HG03060 (cell line): ENCODE results near the gene NME5.
"Not testable (repeated sequence)": the region's sequence is repeated elsewhere in the genome, so short reads cannot be mapped to it uniquely, and the experiment has no call there.

Experiments
- ATAC-seq: cut with Tn5 transposase; IDR thresholded peaks from one replicate; pipeline ENCODE4 v1.9.1; 2021; ENCODE audit warnings: low read depth, moderate number of reproducible peaks; ENCODE audit not compliant: unreplicated experiment

Gene NME5, protein sequence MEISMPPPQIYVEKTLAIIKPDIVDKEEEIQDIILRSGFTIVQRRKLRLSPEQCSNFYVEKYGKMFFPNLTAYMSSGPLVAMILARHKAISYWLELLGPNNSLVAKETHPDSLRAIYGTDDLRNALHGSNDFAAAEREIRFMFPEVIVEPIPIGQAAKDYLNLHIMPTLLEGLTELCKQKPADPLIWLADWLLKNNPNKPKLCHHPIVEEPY

DNA sequence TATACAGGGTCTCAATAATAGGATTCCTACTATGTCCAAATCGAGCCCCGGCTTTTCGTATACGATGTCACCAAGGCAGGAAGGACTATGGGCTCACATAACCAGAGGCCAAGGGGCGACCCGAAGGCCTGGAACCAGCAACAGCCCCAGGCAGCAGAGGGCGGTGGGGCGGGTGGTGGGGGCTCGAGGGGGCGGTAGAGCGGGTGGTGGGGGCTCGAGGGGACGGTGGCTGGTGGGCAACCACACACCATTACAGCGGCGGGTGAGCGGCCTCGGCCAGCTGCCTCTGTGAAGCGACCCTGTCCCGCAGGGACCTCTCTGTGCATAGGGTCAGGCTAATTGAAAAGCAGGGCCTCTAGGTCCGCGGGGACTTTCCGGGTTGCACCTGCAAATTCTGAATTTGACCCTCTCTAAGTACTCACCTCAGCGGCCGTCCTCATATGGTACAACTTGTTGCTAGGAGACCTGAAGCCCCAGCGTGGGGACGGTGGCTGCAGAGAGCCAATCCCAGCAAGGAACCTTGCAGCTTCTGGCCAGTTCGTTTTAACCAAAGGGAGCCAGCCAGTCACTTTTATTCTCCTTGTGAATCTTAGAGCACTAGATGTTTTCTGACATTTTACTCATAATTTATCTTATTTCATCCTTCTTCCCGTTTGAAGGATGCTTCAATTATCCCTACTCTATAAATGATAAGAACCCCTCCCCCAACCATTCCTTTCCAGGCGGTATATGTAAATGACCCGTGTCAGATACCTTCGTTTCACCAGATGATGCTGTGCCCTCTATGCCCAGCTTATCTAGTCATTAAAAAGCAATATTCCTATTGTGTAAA is at the start of gene NME5:
Gene NME5, minus strand, starts transcription at position 480 of the 832 bp plus-strand sequence. CDS start 648 bp downstream, outside the sequence.
- ATAC-seq, result no peak

DNA sequence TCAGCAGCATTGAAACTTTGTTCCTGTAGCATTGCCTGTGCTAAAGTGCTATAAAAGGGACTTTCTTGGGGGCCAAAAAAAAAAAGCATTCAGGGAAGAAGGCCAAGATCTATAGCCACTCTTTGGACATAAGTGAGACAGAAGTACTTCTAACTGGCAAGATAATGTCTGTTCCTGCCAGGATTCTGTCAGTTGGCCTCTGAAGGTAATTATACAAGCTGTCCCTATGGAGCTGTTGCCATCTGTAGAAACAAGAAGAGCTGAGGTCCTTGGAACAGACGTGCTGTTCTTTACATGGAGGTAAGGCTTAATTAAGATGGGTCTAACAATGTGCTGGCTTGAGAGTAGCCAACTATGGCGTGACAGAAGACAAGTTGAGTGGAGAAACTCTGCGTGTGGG is 49.4 kb upstream of the NME5 start:
- no peak for ATAC-seq

DNA sequence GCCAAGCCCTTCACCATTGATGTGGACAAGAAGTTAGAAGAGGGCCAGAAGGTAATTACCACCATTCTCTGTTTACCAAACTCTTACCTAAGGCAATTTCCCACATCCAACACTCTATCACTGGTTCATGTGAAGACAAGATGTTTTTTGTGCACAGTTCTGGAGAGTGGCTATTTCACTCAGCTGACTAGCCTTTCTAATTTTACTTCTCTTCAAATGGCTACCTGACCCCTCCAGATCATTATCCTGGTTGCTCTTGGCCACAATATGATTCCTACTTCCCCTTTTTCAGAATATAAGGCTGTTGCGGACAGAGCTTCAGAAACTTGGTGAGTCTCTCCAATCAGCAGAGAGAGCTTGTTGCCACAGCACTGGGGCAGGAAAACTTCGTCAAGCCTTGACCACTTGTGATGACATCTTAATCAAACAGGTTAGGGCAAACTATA is 46.8 kb upstream of the NME5 start:
- no peak for ATAC-seq

DNA sequence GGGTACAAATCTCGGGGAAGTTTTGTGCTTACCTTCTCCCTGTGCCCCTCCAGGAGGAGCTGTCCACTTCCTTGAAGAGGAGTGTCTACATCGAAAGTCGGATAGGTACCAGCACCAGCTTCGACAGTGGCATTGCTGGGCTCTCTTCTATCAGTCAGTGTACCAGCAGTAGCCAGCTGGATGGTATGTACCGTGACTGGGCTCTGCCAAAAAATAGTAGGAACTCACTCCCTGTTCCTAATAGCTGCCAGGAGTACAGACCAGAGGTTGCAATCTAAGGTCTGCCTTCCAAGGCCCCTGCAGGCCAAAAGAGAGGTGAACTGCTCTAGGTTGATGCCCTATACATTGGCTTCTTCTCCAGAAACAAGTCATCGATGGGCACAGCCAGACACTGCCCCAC is 43.6 kb upstream of the NME5 start:
- no peak for ATAC-seq

DNA sequence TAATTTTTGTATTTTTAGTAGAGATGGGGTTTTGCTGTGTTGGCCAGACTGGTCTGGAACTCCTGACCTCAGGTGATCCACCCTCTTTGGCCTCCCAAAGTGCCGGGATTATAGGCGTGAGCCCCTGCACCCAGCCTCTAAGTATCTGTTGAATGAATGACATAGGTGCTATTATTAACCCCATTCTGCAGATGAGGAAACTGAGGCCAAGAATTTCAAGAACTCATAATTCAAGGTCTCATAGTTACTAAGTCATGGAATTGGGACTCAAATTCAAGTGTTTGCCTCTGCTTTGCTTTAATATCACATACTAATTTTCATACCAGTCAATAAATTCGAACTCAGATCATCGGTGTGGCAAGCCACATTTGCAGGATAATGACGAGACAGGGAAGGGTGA is 41.6 kb upstream of the NME5 start:
- ATAC-seq, result no peak

DNA sequence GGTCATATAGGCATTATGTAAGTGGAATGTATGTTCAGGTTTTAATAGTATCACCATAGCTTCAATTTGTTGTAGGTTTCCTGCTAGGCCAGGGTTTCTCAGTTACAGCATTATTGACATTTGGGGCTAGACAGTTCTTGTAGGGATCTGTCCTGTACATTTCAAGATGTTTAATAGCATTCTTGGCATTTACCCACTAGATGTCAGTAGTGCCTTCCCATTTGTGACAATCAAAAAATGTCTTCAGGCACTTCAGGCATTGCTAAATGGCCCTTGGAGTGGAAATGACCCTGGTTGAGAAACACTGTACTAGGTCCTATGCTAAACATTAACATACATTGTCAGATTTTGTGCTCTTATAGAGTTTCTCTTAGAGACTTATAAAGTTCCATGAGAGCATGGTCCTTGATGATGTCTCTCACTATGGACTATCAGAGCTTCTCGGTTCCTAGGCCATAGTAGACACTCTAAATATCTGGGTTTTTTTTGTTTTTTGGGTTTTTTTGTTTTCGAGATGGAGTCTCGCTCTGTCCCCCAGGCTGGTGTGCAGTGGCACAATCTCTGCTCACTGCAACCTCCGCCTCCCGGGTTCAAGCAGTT is 41.1 kb upstream of the NME5 start:
- no peak for ATAC-seq

DNA sequence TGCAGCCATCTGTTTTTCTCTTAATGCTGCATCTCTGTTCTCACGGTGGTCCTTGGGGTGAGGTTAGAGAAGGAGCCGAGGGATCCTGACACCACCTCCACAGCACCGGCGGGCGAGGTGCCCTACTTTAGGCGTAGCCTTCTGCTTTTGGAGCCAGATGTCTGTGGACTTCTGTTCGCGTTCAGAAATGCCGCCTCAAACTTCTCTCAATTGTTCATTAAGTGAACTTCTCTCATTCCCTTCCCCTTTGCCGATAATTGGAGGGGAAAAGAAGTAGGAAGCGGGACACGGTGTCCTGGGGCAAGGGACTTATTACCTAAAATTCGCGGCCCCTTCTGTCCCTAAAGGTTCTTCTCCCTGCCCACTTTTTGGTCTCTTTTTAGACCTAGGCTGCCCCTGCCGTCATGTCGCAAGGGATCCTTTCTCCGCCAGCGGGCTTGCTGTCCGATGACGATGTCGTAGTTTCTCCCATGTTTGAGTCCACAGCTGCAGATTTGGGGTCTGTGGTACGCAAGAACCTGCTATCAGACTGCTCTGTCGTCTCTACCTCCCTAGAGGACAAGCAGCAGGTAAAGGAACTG is 40.1 kb upstream of the NME5 start:
- ATAC-seq, result no peak

DNA sequence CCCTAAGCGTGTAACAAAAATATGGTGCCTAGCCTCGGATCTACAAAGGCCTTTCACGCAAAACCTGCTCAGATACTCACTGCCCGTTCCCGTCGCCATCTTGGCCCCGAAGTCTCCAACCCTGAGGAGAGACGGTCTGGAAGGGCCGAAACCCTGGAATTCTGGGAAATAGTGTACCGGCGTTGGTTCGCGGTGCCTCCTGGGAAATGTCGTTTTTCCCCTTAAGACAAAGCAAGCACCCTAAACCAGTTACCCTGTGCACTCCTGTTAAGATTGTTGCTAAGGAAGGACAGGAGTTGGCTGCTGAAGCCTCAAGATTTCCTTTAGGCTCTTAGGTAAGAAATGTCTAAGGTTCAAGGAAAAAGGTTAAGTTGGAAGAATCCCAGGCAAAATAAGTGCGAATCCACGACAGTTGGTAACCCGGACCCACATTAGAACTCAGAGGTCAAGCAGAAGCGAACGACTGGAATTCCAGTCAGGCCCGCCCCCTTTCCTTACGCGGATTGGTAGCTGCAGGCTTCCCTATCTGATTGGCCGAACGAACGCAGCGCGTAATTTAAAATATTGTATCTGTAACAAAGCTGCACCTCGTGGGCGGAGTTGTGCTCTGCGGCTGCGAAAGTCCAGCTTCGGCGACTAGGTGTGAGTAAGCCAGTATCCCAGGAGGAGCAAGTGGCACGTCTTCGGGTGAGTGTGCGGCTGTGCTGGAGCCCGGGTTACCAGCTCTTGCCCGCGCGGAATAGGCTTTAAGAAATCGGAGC is 39.5 kb upstream of the NME5 start, which contains the start of the genes BRD8 and KIF20A:
Gene BRD8, minus strand, starts transcription at position 115 of the 761 bp plus-strand sequence. Its CDS starts 16 bp downstream, at position 99.
Gene KIF20A, plus strand, starts transcription at position 597 of the 761 bp plus-strand sequence. CDS start 569 bp downstream, outside the sequence.
- ATAC-seq, result peak; percentile 71

DNA sequence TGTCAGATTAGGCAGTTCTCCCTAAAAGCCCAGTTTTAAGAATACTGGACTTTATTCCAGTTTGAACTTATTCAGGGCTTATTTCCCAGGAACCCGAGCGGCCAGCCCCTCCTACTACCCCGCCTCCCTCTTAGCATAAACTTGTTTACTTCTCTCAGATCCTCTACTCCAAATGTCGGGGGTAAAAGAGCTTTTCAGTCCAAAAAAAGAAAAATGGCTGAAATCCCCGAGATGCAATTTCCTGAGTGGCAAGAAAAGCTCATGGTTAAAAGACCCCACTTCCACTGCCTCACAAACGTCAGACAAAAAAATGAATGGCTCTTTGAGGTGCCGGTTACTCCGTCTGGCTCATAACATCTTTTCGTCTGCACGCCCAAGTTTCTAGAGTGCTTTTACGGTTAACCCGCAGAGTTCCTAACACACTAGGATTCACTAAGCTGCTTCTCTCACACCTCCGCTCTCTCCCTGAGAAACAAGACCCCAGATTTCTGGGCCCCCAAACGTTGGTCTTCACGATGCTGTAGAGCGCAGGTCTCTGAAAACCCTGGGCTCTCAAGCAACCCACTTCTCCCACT is 38.8 kb upstream of the NME5 start:
- no peak for ATAC-seq

DNA sequence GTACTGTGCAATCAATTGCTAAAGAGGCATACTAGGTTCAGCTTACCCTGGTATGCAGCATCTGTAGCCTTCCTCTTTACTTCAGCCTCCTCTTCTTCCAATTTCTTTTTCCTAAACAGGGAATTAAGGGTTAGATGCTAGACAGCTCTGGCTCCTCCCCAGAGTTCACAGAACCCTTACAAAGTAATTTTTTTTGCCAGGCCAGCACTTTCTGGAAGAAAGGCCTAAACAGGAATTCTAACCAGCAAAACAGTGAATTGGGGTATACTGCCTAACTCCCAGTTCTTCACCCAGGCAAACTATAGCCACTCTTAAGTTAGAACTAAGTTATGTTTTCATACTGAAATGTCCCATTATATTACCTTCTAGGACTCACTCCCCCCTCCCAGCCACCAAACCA is 31.1 kb upstream of the NME5 start:
- no peak for ATAC-seq

DNA sequence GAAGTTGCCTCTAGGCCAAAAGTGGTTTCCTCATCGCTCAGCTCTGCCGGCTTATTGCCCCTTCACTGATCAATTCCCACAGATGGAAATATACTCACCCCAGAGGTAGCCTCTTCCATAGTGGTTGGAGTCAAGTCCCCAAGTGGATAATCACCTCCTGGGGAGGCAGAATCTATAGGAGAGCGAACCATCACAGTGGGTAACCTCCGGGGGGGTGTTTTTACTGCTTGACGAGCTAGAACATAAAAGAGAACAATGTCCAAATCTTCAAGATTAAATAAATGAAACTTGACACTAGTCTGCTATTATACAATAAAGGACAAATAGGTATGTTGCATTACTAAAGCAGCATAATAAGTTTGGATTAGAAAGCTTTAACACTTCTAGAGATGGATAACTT is 29.9 kb upstream of the NME5 start:
- ATAC-seq, result no peak

DNA sequence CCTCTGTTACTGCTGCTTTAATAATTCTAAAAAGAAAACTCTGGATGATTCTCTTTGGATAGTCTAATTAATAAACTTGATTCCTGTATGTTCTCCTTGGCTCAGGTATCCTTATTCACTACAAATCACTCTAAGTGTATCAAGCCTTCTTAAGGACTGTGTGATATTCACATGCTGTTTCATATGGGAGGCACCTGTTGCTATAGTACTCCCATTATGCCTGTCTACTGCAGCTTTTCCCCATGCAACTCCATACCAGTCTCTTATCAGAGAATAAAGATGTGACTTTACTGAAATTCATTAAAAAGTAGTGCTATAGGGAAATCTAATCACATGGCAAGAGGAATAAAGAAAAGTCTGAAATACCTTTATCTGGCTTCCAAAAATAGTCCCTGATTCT is 24.5 kb upstream of the NME5 start:
- ATAC-seq, result no peak

DNA sequence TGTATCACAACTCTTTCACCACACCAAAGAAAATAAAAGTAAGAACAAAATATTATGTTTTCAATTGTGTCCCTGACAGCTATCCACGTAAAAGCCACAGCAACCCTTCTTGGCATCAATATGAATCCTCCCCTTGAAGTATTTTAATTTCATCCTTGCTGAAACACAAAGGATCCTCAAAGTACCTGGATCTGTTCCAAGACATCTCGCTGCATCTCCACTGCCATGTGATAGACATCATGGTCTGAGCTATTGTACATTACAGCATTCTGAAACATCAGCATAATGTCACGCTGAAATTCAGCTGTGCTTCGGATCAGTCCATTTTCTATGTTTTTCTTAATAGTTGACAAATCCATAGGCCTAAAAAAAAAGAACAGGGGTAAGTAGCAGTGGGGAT is 21.5 kb upstream of the NME5 start:
- ATAC-seq, result no peak

DNA sequence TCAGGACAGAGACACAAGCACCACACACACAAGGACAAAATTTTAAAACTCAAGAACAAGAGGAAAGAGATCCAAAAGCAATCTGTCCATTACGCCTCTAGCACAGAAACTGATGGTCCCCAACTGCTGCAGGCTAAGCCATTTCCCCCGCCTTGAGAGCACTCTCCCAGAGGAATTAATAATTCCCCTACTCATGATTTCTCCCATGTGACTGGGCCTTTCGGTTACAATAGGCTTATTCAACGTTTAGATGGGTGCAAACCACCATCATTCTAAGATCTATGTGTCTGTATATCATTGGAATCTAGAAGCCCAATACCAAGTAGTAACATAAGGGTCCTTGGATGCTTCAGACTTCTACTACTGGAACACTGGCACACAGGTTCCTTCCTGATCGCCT is 20.4 kb upstream of the NME5 start:
- ATAC-seq, result no peak

DNA sequence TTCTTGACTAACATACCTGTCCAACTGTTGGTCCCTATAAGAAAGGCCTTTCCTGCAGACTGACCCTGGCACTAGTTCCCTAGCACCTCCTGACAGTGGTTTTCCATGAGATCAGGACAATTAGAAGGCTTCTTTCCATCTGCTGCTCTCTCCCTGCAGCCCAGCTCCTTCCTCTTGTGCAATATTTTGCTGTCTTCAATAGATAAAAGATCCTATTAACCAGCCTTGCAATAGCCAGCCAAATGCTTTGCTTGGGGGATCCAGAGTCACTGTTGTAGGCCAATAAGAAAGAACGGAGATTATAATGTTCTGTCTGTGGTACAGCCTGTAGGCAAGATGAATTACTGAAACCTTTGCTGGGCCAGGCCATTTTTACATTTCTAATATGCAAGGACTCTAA is 18.4 kb upstream of the NME5 start:
- ATAC-seq, result no peak

DNA sequence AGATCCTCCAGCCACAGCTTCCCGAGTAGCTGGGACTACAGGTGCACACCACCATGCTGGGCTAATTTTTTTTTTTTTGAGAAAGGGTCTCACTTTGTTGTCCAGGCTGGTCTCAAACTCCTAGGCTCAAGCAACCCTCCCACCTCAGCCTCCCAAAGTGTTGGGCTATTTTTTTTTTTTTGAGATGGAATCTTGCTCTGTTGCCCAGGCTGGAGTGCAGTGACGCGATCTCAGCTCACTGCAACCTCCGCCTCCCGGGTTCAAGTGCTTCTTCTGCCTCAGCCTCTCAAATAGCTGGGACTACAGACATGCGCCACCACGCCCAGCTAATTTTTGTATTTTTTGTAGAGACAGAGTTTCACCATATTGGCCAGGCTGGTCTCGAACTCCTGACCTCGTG is 16.7 kb upstream of the NME5 start:
- ATAC-seq, result not testable (repeated sequence)

DNA sequence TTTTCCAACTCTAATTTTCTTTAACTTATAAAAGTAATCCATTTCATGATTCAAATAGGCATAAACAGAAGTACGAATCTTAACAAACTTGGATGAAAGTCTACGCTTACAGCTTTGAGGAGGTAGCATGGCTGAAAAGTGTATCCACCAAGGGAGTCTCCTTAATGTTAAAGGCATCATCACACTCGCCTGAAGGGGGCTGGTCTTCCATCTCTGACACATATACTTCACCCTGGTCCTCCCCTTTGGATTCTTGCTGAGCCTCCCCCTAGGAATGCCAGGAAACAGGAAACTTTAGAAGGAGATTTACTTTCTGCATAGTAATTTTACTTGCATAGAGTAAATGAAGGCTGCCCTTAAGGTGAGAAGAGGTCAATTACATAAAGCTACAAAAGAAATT is 10.3 kb upstream of the NME5 start:
- no peak for ATAC-seq

DNA sequence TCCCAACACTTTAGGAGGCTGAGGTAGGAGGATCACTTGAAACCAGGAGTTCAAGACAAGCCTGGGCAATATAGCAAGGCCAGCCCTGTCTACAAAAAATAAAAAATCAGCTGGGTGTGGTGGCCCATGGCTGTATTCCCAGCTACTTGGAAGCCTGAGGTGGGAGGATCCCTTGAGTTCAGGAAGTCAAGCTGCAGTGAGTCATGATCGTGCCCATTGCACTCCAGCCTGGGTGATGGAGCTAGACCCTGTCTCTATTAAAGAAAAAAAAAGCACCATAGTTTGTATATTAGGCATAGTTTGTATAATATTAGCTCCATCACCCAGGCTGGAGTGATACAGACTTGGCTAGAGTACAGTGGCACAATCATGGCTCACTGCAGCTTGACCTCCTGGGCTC is 9.6 kb upstream of the NME5 start:
- ATAC-seq, result no peak

DNA sequence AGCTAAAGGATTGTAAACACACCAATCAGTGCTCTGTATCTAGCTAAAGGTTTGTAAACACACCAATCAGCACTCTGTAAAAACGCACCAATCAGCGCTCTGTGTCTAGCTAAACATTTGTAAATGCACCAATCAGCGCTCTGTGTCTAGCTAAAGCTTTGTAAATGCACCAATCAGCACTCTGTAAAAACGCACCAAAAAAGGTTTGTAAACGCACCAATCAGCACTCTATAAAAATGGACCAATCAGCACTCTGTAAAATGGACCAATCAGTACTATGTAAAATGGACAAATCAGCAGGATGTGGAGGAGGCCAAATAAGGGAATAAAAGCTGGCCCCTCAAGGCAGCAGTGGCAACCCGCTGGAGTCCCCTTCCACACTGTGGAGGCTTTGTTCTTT is 4.3 kb upstream of the NME5 start:
- ATAC-seq, result not testable (repeated sequence)

DNA sequence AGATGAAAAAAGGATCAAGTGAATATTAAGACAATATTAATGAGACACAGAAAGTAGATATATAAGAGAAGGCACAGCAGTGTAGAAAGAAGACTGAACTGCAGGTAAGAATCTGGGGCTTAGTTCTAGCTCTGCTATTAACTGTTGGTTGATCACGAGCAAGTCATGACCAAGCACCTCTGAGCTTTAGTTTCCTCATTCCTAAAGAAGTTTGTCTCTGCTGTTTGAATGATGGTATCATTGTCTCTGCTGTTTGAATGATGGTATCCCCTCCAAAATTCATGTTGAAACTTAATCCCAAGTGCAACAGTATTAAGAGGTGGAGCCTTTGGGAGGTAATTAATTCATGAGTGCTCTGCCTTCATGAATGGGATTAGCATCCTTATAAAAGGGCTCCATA is 2.5 kb upstream of the NME5 start:
- no peak for ATAC-seq
